Measurements from ENCODE around the gene KCNJ18.
"Not testable (repeated sequence)": the region's sequence is repeated elsewhere in the genome, so short reads cannot be mapped to it uniquely, and the experiment has no call there.

KCNJ18 gene

DNA sequence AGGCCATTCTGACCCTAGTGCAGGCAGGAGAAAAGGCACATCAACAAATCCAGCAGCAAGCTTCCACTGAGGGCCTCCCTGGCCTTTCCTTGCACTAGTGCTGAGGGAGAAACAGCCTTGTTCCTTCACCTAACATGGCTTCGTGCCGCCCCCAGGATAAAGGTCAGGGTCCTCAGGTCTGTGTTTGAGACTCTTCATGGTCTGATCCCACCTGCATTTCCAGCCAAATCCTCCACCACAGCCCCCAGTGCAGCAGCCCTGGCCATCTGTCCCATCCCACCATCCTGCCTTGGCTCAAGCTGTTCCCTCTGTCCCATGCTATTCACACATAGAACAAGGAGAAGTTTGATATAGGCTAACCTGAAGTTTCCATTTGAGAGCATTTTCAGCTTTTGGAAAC lies 20.9 kb upstream of the KCNJ18 start:
- not testable (repeated sequence) for DNase-seq (ENCODE audit: low spot score)

DNA sequence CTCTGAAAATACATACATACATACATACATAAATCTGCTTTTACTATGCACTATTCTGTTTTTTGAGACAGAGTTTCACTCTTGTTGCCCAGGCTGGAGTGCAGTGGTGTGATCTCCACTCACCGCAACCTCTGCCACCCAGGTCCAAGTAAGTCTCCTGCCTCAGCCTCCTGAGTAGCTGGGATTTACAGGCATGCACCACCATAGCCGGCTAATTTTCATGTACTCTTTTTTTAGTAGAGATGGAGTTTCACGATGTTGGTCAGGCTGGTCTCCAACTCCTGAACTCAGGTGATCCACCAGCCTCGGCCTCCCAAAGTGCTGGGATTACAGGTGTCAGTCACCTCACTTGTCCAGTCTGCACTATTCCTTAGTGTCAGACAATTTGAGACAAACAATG lies 20.5 kb upstream of the KCNJ18 start:
- DNase-seq (ENCODE audit: low spot score): not testable (repeated sequence)

DNA sequence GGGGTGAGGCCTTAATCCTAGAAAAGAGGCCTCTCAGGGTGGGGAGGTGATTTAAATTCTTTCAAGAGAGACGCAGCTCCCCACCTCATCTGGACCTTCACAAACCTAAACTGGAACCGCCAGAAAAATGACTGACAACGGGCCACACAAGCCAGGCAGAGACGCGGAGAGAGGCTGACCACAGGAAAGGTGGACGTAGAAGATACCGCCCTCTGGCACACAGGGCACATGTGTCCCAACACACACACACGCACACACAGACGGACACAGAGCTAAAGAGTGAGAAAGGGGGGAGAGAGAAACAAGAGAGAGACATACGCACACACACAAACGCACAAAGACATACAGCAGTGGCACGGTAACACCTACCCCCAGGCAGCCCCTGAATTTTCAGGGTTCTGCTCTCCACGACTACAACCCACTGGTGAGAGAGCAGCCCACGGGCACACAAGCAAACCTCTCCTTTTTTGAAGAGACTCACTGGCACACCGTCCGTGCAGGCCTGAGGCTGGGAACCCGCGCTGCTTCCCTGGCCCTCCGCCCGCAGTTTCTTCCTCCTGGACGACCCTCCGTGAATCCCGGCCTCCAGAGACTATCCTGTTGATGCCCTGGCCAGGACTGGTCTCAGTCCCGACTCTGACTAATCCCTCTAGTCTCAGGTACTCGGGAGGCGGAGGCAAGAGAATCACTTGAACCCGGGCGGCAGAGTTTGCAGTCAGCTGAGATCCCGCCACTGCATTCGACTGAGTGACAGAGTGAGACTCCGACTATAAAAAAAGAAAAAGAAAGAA lies 18.7 kb upstream of the KCNJ18 start:
- not testable (repeated sequence) for DNase-seq (ENCODE audit: low spot score)

DNA sequence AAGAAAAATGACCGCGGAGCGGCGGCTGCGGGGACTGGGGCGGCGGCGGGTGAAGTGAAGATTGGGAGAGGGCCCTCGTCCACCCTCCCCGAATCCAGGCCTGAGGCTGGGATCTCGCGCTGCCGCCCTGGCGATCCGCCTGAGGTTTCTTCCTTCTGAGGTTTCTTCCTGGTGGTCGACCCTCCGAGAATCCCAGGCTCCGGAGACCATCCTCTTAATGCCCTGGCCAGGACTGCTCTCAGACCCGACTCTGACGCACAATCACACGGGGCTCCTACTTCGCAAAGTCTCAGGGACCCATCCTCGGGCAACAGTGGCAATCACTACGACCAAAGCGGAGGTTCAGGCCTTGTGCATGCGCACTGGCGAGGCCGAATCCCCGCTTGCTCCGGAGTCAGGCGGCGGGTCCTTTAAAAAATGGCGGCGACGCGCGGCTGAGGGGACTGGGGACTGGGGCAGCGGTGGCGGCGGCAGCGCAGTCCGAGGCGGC lies 18.0 kb upstream of the KCNJ18 start:
- no peak for DNase-seq (ENCODE audit: low spot score)

DNA sequence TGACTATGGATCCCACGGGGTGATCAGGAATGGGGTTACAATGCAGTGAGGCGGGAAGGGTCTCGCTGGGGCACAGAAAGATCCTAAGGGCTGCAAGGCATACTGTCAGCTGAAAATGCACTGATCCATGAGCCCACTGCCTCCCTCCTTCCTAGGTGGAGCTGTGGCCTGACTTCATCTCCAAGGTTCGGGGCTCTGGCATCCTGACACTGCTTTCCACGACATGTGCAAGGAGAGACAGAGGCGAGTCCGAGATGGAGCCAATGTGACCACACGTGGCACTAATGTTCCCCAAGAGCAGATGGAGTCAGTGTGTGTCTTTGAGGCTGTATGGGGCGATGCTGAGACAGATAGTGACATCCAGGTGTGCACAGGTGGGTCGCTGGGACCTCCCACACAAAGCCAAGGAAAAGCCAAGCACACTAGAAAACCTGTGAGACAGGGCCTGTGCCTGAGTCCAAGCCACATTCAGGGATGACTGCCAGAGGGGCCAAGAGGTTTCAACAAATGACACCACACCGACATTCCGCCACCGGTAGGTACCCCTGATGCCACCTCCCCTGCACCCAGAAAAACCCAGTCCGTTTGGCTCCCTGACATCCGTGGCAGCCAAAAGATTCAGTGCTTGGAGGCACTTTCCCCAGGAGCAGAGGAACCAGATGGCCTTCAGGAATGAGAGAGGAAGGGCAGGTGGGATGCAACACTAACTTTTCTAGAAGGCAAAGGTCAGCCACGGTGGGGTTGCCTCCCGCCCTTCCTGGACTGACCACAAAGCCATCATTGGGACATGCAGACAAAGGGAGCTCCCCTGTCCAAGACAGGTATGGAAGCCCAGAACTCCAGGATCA lies 17.2 kb upstream of the KCNJ18 start:
- DNase-seq (ENCODE audit: low spot score): not testable (repeated sequence)

DNA sequence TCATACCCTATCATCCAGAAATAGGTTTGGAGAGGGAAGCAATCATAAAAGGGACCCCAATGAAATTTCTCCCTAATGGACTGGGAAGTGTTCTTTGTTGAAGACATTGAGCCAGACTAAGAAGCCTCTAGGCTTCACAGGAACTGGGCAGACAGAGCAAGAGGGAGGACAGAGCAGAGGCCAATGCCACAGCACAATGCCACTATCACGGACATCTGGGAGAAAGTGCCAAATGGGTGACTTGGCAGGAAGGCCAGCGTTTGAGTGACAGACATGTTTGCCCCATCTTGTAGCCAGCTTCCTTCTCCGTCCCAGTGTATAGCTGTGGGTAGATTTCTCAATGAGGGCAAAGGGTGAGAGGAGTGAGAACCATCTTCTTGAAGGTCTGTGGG lies 16.6 kb upstream of the KCNJ18 start:
- not testable (repeated sequence) for DNase-seq (ENCODE audit: low spot score)

DNA sequence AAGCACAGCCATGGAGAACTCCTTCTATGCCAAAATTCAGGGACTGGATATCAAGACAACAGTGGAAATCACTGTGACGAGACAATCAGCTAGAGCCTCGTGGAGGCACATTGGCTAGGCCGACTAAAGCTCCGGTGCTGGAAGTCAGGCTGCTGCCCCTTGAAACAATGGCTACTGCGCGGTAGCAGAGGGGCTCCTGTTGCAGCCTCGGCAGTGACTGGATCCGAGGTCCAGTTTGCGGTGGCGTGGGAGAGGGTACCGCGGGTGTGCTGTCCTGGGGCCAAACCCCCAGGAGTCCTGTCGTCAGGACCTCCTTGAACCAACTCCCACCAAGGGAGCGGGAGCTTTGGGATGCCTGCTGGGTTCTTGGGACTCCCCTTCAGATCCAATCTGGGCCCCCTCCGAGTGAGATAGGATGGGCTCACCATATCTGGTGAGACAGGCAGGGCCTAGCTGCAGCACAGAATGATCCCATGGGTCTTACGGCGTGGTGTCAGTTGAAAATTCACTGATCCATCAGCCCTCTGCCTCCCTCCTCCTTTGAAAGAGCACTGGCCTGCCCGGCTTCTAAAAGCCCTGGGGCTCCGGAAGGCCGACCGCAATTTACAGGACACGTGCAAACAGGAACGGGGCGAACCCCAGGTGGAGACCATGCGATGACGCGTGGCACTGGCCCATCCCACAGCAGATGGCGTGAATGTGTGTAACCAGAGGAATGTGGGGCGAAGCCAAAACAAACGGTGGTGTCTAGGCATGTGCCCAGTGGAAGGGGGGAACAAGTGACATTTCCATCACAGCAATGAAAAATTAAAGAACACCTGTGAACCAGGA lies 15.8 kb upstream of the KCNJ18 start:
- DNase-seq (ENCODE audit: low spot score): no peak

DNA sequence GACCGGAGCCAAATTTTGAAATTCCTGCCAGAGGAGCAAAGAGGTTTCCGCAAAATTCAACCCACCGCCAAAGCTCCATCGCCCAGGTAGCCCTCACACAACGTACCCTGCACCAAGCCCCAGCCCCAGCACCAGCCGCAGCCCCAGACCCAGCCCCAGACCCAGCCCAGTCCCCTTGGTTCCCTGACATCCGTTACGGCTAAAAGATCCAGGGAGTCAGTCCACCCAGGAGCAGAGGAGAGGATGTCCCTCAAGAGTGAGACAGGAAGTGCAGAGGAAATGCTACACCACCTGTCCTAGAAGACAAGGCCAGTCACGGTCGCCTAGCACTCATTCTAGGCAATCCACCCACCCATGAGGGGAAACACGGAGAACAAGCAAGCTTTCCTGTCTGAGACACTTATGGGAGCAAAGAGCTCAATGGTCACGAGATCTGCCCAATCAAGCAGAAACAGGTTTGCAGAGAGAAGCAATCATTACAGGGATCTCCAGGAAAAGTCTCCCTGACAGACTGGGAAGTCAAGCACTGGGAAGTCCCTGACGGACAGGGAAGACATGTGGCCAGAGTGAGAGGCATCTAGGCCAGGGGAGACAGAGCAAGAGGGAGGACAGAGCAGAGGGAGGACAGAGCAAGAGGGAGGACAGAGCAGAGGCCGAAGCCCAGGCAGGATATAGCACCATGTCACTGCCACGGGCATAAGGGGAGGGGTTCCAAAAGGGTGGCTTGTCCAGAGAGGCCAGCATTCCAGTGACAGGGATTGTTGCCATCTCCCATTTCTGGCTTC lies 15.0 kb upstream of the KCNJ18 start:
- DNase-seq (ENCODE audit: low spot score): no peak

DNA sequence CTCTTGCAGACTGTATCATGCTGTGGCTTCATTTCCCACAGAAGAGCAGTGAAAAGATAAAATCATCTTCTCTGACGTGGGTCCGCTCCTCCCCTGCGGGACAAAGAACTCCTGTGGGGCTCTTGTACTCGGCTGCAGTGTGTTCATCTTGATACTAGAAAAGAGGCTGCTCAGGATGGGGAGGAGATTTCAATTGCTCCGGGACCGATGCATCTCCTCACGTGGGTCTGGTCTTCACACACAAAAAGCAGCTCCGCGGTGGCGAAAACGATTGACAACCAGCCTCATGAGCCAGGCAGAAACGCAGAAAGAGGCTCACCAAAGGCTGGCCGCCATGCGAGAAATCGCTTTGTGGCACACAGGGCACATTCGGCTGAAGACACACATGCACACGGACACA lies 14.4 kb upstream of the KCNJ18 start:
- DNase-seq (ENCODE audit: low spot score): no peak

DNA sequence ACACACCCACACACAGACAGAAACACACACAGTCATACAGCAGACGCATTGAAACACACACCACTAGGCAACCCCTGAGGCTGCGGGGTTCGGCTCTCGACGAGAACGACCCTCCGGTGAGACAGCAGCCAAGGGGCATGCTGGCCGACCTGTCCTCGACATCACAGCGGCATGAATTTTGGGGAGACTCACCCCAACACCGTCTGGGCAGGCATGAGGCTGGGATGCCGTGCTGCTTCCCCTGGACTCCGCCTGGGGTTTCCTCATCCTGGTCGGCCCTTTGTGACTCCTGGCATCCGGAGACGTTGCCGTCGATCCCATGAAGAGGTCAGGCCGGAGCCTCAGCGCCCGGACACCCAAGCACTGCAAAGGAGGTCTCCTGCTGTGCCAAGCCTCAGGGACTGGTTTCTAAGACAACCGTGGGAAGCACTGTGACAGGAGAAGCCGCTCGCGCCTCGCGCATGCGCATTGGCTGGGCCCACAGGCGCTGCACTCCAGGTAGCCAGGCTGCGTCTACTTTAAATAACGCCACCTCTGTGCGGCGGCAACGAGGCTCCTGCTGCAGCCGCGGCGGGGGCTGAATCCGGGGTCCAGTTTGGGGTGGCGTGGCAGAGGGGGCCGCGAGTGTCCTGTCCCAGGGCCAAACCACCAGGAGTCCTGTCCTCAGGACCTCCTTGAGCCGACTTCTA lies 13.8 kb upstream of the KCNJ18 start:
- DNase-seq (ENCODE audit: low spot score): no peak

DNA sequence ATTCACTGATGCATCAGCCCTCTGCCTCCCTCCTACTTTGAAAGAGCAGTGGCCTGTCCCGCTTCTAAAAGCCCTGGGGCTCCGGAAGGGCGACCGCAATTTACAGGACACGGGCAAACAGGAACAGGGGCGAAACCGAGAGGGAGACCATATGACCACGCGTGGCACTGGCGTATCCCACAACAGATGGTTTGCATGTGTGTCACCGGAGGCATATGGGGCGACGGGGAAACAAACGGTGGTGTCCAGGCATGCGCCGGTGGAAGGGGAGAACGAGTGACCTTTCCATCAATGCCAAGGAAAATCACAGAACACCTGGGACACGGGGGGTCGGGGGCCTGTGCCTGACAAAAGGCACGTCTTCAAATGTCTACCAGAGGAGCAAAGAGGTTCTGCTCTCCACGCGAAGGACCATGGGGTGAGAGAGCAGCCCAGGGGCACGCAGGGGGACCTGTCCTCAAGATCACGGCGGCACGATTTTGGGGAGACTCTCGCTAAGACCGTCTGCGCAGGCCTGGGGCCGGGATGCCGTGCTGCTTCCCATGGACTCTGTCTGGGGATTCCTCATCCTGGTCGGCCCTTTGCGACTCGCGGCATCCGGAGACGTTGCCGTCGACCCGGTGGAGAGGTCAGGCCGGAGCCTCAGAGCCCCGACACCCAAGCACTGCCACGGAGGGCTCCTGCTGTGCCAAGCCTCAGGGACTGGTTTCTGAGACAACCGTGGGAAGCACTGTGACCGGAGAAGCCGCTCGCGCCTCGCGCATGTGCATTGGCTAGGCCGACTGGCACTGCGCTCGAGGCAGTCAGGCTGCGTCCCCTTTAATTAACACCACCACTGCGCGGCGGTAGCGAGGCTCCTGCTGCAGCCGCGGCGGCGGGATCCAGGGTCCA lies 12.8 kb upstream of the KCNJ18 start:
- DNase-seq (ENCODE audit: low spot score): no peak

DNA sequence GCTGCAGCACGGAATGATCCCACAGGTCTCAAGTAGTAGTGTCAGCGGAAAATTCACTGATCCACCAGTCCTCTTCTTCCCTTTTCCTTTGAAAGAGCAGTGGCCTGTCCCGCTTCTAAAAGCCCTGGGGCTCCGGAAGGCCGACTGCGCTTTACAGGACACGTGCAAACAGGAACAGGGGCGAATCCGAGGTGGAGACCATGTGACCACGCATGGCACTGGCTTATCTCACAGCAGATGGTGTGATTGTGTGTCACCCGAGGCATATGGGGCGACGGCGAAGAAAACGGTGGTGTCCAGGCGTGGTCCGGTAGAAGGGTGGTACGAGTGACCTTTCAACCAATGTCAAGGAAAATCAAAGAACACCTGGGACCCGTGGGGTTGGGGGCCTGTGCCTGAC lies 12.0 kb upstream of the KCNJ18 start:
- DNase-seq (ENCODE audit: low spot score): no peak

DNA sequence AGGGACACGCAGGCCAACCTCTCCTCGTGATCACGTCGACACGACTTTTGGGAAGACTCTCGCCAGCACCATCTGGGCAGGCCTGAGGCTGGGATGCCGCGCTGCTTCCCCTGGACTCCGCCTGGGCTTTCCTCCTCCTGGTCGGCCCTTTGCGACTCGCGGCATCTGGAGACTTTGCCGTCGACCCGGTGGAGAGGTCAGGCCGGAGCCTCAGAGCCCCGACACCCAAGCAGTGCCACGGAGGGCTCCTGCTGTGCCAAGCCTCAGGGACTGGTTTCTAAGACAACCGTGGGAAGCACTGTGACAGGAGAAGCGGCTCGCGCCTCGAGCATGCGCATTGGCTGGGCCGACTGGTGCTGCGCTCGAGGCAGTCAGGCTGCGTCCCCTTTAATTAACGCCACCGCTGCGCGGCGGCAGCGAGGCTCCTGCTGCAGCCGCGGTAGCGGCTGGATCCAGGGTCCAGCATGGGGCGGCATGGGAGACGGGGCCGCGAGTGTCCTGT lies 11.4 kb upstream of the KCNJ18 start:
- DNase-seq (ENCODE audit: low spot score): not testable (repeated sequence)

DNA sequence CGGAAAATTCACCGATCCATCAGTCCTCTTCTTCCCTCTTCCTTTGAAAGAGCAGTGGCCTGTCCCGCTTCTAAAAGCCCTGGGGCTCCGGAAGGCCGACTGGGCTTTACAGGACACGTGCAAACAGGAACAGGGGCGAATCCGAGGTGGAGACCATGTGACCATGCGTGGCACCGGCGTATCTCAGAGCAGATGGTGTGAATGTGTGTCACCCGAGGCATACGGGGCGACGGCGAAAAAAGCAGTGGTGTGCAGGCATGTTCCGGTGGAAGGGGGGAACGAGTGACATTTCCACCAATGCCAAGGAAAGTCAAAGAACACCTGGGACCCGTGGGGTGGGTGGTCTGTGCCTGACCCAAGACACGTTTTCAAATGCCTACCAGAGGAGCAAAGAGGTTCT lies 10.7 kb upstream of the KCNJ18 start:
- DNase-seq (ENCODE audit: low spot score): not testable (repeated sequence)

DNA sequence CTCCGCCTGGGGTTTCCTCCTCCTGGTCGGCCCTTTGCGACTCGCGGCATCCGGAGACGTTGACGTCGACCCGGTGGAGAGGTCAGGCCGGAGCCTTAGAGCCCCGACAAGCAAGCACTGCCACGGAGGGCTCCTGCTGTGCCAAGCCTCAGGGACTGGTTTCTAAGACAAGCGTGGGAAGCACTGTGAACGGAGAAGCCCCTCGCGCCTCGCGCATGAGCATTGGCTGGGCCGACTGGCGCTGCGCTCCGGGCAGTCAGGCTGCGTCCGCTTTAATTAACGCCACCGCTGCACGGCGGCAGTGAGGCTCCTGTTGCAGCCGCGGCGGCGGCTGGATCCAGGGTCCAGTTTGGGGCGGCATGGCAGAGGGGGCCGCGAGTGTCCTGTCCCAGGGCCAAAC lies 10.2 kb upstream of the KCNJ18 start:
- not testable (repeated sequence) for DNase-seq (ENCODE audit: low spot score)

DNA sequence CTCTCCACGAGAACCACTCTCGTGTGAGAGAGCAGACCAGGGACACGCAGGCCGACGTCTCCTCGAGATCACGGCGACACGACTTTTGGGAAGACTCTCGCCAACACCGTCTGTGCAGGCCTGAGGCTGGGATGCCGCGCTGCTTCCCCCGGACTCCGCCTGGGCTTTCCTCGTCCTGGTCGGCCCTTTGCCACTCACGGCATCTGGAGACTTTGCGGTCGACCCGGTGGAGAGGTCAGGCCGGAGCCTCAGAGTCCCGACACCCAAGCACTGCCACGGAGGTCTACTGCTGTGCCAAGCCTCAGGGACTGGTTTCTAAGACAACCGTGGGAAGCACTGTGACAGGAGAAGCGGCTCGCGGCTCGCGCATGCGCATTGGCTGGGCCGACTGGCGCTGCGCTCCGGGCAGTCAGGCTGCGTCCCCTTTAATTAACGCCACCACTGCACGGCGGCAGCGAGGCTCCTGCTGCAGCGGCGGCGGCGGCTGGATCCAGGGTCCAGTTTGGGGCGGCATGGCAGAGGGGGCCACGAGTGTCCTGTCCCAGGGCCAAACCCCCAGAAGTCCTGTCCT lies 9.1 kb upstream of the KCNJ18 start:
- not testable (repeated sequence) for DNase-seq (ENCODE audit: low spot score)

DNA sequence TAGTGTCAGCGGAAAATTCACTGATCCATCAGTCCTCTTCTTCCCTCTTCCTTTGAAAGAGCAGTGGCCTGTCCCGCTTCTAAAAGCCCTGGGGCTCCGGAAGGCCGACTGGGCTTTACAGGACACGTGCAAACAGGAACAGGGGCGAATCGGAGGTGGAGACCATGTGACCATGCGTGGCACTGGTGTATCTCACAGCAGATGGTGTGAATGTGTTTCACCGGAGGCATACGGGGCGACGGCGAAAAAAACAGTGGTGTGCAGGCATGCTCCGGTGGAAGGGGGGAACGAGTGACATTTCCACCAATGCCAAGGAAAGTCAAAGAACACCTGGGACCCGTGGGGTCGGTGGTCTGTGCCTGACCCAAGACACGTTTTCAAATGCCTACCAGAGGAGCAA lies 8.4 kb upstream of the KCNJ18 start:
- DNase-seq (ENCODE audit: low spot score): not testable (repeated sequence)

DNA sequence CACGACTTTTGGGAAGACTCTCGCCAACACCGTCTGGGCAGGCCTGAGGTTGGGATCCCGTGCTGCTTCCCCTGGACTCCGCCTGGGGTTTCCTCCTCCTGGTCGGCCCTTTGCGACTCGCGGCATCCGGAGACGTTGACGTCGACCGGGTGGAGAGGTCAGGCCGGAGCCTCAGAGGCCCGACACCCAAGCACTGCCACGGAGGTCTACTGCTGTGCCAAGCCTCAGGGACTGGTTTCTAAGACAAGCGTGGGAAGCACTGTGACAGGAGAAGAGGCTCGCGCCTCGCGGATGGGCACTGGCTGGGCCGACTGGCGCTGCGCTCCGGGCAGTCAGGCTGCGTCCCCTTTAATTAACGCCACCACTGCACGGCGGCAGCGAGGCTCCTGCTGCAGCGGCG lies 7.9 kb upstream of the KCNJ18 start:
- not testable (repeated sequence) for DNase-seq (ENCODE audit: low spot score)
